Measurements from ENCODE around the gene USP30. TPM values are rescaled to one million over a fixed set of nuclear protein-coding genes. Genes with fewer than 3 reads are reported as not detected.

USP30 gene
- total RNA-seq, 4 donors from 2014 or later: 10.5 to 15.4 (median 14.2) TPM

GRCh38 chr12:109014984-109015765, 37.2 kb upstream of the USP30 start:
- no peaks in the 10 kb centered on the region for H3K36me3 ChIP-seq
- H3K4me1 ChIP-seq: no peaks in the 10 kb centered on the region
- ATAC-seq: no peak
- H3K9me3 ChIP-seq: no peaks in the 10 kb centered on the region
- 86 to 88% methylated on average over 3 to 6 of the region's 6 CpGs for WGBS, 2 donors (ENCODE audit: low coverage in 1 of 2)
- H3K4me3 ChIP-seq: no peak overlapping the region
- no peak overlapping the region for H3K27ac ChIP-seq
- TF ChIP-seq POLR2AphosphoS5 (IDR thresholded peaks at IDR 0.05) (no peak), POLR2A (IDR thresholded peaks at IDR 0.05) (no peak), CTCF (IDR thresholded peaks at IDR 0.05) (no peak), EP300 (IDR thresholded peaks at IDR 0.05) (no peak)
- peaks cover 46% of the 10 kb centered on the region for H3K27me3 ChIP-seq

GRCh38 chr12:109016016-109016415, 36.4 kb upstream of the USP30 start:
- 80 to 81% methylated on average over 7 of the region's 8 CpGs for WGBS, 2 donors (ENCODE audit: low coverage in 1 of 2)

GRCh38 chr12:109016978-109017377, 35.4 kb upstream of the USP30 start:
- Histone ChIP-seq H3K27ac (no peak overlapping the region), H3K27me3 (peaks cover 42% of the 10 kb centered on the region), H3K9me3 (no peaks in the 10 kb centered on the region), H3K4me3 (no peak overlapping the region), H3K4me1 (peaks cover 0 to 10% (median 0%) of the 10 kb centered on the region in 3 donors), H3K36me3 (no peaks in the 10 kb centered on the region)
- WGBS, 2 donors (ENCODE audit: low coverage in 1 of 2): 83% methylated on average over 5 of the region's 6 CpGs; no CpG with 5 or more reads in 1 of the 2 donors
- TF ChIP-seq CTCF (IDR thresholded peaks at IDR 0.05) (no peak), POLR2A (IDR thresholded peaks at IDR 0.05) (no peak), POLR2AphosphoS5 (IDR thresholded peaks at IDR 0.05) (no peak), EP300 (IDR thresholded peaks at IDR 0.05) (no peak)
- no peak for ATAC-seq

More at GRCh38 chr12:109016016-109016415, 36.4 kb upstream of the USP30 start:
- Histone ChIP-seq H3K4me3 (no peak overlapping the region), H3K36me3 (no peaks in the 10 kb centered on the region), H3K27ac (no peak overlapping the region), H3K27me3 (peaks cover 46% of the 10 kb centered on the region), H3K4me1 (peaks cover 0 to 7% (median 0%) of the 10 kb centered on the region in 3 donors), H3K9me3 (no peaks in the 10 kb centered on the region)
- ATAC-seq: no peak
- TF ChIP-seq EP300 (IDR thresholded peaks at IDR 0.05): no peak
- TF ChIP-seq CTCF (IDR thresholded peaks at IDR 0.05): no peak
- TF ChIP-seq POLR2A (IDR thresholded peaks at IDR 0.05): no peak

GRCh38 chr12:109018296-109018695, 34.1 kb upstream of the USP30 start:
- peaks cover 33% of the 10 kb centered on the region for H3K27me3 ChIP-seq
- 59 to 71% methylated on average over 3 to 4 of the region's 4 CpGs for WGBS, 2 donors (ENCODE audit: low coverage in 1 of 2)
- TF ChIP-seq CTCF (IDR thresholded peaks at IDR 0.05) (no peak), EP300 (IDR thresholded peaks at IDR 0.05) (no peak), POLR2A (IDR thresholded peaks at IDR 0.05) (no peak), POLR2AphosphoS5 (IDR thresholded peaks at IDR 0.05) (no peak)
- H3K4me1 ChIP-seq: peaks cover 0 to 10% (median 0%) of the 10 kb centered on the region in 3 donors
- H3K27ac ChIP-seq: no peak overlapping the region
- no peaks in the 10 kb centered on the region for H3K36me3 ChIP-seq
- no peak for ATAC-seq
- no peak overlapping the region for H3K4me3 ChIP-seq
- H3K9me3 ChIP-seq: no peaks in the 10 kb centered on the region

Measured in gastroesophageal sphincter (tissue), 4 donors.